HL-60 (cell line): ENCODE results near the gene SMIM7.

Experiments used
- DNase-seq, 2 experiments: peaks; one replicate each; pipeline ENCODE4 v3.0.0-alpha.2; 2010 to 2020; ENCODE audit warnings: low read depth in 1 of 2, low spot score in 1 of 2
- H3K27ac ChIP-seq: fragments of 250-450 bp; sonication (Bioruptor Pico); replicated peaks from 2 replicates; pipeline ENCODE4 v1.5.1; 2020; ENCODE audit warnings: mild to moderate bottlenecking, moderate library complexity
- H3K27me3 ChIP-seq: fragments of 250-450 bp; sonication (Bioruptor Pico); 2 replicates; pipeline ENCODE4 v1.5.1; 2021; ENCODE audit warnings: mild to moderate bottlenecking, moderate library complexity; ENCODE audit not compliant: insufficient read depth, poor library complexity, severe bottlenecking
- H3K4me3 ChIP-seq: replicated peaks from 2 replicates; pipeline ENCODE4 v1.5.1; 2011; ENCODE audit warnings: mild to moderate bottlenecking, control low read depth, low read length; ENCODE audit not compliant: insufficient read depth
- GABPA ChIP-seq: IDR thresholded peaks from 2 replicates; pipeline ENCODE4 v1.6.1; 2012; ENCODE audit warnings: low read depth
- POLR2AphosphoS5 ChIP-seq: IDR thresholded peaks from 2 replicates; pipeline ENCODE4 v1.6.1; 2012; ENCODE audit warnings: low read depth
- SPI1 ChIP-seq: IDR thresholded peaks from 2 replicates; pipeline ENCODE4 v1.6.1; 2012; ENCODE audit warnings: low read depth, mild to moderate bottlenecking, borderline replicate concordance
- TF ChIP-seq, protein P1 (sequence below): IDR thresholded peaks from one replicate; pipeline ENCODE4 v1.5.1; 2011; ENCODE audit warnings: low read length, control low read depth, inconsistent platforms; ENCODE audit not compliant: insufficient read depth
- TF ChIP-seq, protein P2 (sequence below): IDR thresholded peaks from 2 replicates; pipeline ENCODE4 v1.6.1; 2012; ENCODE audit warnings: low read depth; ENCODE audit not compliant: insufficient replicate concordance

The SMIM7 gene

DNA sequence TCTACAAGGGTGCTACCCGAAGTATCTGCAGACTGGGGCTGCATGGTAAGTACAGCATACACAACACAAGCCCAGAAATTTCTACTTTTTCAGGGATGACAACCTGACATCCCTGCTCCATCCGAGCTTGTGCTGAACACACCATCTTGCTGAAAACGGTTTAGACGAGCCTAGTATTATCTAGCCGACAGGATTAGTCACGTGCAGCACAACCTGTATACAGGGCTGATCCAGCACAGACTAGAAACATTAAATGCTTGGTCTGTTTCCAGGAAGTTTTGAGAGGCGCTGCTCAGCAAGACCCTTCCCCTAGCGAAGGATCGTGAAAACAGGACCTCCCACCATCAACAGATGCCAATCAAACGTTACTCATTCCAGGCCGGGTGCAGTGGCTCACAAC lies 4.2 kb downstream of the SMIM7 start:
- Histone ChIP-seq H3K27me3 (no peaks in the 10 kb centered on the region), H3K27ac (no peak overlapping the region), H3K4me3 (no peak overlapping the region)
- TF ChIP-seq, protein P1, sequence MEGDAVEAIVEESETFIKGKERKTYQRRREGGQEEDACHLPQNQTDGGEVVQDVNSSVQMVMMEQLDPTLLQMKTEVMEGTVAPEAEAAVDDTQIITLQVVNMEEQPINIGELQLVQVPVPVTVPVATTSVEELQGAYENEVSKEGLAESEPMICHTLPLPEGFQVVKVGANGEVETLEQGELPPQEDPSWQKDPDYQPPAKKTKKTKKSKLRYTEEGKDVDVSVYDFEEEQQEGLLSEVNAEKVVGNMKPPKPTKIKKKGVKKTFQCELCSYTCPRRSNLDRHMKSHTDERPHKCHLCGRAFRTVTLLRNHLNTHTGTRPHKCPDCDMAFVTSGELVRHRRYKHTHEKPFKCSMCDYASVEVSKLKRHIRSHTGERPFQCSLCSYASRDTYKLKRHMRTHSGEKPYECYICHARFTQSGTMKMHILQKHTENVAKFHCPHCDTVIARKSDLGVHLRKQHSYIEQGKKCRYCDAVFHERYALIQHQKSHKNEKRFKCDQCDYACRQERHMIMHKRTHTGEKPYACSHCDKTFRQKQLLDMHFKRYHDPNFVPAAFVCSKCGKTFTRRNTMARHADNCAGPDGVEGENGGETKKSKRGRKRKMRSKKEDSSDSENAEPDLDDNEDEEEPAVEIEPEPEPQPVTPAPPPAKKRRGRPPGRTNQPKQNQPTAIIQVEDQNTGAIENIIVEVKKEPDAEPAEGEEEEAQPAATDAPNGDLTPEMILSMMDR, result no peak
- TF ChIP-seq SPI1 (no peak), POLR2AphosphoS5 (no peak), GABPA (no peak)
- TF ChIP-seq, protein P2, sequence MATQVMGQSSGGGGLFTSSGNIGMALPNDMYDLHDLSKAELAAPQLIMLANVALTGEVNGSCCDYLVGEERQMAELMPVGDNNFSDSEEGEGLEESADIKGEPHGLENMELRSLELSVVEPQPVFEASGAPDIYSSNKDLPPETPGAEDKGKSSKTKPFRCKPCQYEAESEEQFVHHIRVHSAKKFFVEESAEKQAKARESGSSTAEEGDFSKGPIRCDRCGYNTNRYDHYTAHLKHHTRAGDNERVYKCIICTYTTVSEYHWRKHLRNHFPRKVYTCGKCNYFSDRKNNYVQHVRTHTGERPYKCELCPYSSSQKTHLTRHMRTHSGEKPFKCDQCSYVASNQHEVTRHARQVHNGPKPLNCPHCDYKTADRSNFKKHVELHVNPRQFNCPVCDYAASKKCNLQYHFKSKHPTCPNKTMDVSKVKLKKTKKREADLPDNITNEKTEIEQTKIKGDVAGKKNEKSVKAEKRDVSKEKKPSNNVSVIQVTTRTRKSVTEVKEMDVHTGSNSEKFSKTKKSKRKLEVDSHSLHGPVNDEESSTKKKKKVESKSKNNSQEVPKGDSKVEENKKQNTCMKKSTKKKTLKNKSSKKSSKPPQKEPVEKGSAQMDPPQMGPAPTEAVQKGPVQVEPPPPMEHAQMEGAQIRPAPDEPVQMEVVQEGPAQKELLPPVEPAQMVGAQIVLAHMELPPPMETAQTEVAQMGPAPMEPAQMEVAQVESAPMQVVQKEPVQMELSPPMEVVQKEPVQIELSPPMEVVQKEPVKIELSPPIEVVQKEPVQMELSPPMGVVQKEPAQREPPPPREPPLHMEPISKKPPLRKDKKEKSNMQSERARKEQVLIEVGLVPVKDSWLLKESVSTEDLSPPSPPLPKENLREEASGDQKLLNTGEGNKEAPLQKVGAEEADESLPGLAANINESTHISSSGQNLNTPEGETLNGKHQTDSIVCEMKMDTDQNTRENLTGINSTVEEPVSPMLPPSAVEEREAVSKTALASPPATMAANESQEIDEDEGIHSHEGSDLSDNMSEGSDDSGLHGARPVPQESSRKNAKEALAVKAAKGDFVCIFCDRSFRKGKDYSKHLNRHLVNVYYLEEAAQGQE, result no peak
- no peak for DNase-seq

DNA sequence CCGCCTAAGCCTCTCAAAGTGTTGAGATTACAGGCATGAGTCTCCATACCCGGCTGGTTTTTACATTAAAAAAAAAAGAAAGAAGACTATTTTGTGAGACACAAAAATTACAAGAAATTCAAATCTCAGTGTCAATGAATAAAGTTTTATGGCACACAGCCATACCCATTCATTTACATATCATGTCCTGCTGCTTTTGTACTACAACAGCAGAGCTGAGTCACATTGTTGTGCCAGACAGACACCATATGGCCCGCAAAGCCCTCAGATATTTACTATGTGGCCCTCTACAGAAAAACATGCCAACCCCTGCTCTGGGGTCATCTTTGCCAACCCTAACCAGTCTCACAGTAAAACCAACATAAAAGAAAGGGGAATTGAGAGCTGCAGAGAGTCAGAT lies 5.3 kb downstream of the SMIM7 start:
- Histone ChIP-seq H3K27me3 (no peaks in the 10 kb centered on the region), H3K27ac (no peak overlapping the region), H3K4me3 (no peak overlapping the region)
- TF ChIP-seq SPI1 (no peak), GABPA (no peak), POLR2AphosphoS5 (no peak)
- TF ChIP-seq, protein P2, result no peak
- TF ChIP-seq, protein P1, result no peak
- DNase-seq, result no peak

DNA sequence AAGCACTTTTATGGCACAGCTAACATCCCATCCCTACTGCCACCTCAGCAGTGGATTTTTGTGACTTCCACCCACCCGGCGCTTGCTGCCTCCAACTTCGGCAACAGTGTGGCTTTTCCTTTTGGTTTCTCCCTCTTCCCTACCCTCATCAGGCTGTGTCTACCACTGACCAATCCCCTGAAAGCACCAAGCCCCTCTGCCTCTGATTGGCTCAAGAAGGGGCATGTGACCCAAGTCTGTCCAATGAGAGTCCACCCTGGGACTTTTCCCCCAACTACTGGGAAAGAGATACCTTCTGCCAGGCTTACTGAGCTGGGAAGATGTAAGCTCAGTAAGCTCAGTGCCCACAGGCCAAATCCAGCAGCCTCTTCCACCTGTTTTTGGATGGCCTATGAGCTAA lies 5.8 kb downstream of the SMIM7 start:
- no peaks in the 10 kb centered on the region for H3K27me3 ChIP-seq
- no peak overlapping the region for H3K27ac ChIP-seq
- no peak overlapping the region for H3K4me3 ChIP-seq
- TF ChIP-seq, protein P1, result no peak
- TF ChIP-seq, protein P2, result no peak
- no peak for TF ChIP-seq GABPA
- no peak for TF ChIP-seq SPI1
- no peak for TF ChIP-seq POLR2AphosphoS5
- DNase-seq, result no peak
